A673 (cell line): Measurements from ENCODE around the gene MALL. TPM values are rescaled to one million over a fixed set of nuclear protein-coding genes. Genes with fewer than 3 reads are reported as not detected.

ENCODE experiments used
- BruUV-seq: library from RNA; stranded (reverse); fragments of 400-500 nt; replicated peaks from 2 replicates; lab custom pipeline; 2021; lab: Mats Ljungman, UMichigan
- CTCF ChIA-PET: fragments of 300-600 bp; sonication (Branson Sonifier 250); formaldehyde crosslinking; loops from one replicate; lab custom pipeline; 2022; ENCODE audit warnings: antibody characterized with exemption; lab: Charles Lee
- POLR2A ChIA-PET: fragments of 300-600 bp; sonication (Branson Sonifier 250); formaldehyde crosslinking; loops from one replicate; lab custom pipeline; 2022; ENCODE audit warnings: antibody characterized with exemption; ENCODE audit not compliant: low non-redundant PET; lab: Charles Lee
- DNase-seq: peaks from one replicate; pipeline ENCODE4 v3.0.0-alpha.2; 2015; ENCODE audit warnings: low spot score
- H3K27ac ChIP-seq: fragments of 200-600 bp; sonication (generic); 2 replicates; pipeline ENCODE4 v1.5.1; 2016; ENCODE audit warnings: mixed run types, low read depth, mild to moderate bottlenecking, mixed read lengths, antibody characterized with exemption, low read length; ENCODE audit not compliant: poor library complexity, severe bottlenecking
- H3K27me3 ChIP-seq: fragments of 200-600 bp; sonication (generic); replicated peaks from 2 replicates; pipeline ENCODE4 v1.6.1; 2017; ENCODE audit warnings: mixed run types, low read depth, mild to moderate bottlenecking, mixed read lengths, antibody characterized with exemption, low read length; ENCODE audit not compliant: insufficient read depth, poor library complexity
- H3K36me3 ChIP-seq: fragments of 200-600 bp; sonication (generic); 2 replicates; pipeline ENCODE4 v1.6.1; 2016; ENCODE audit warnings: mixed run types, mild to moderate bottlenecking, mixed read lengths, antibody characterized with exemption, low read length; ENCODE audit not compliant: insufficient read depth, poor library complexity, severe bottlenecking
- H3K4me1 ChIP-seq: fragments of 200-600 bp; sonication (generic); 2 replicates; pipeline ENCODE4 v1.6.1; 2017; ENCODE audit warnings: mixed run types, mild to moderate bottlenecking, mixed read lengths, antibody characterized with exemption, low read length; ENCODE audit not compliant: insufficient read depth, poor library complexity, severe bottlenecking
- H3K4me3 ChIP-seq: fragments of 200-600 bp; sonication (generic); 2 replicates; pipeline ENCODE4 v1.5.1; 2016; ENCODE audit warnings: low read depth, mixed run types, mild to moderate bottlenecking, mixed read lengths, low read length; ENCODE audit not compliant: poor library complexity, severe bottlenecking
- H3K9me3 ChIP-seq: fragments of 200-600 bp; sonication (generic); 2 replicates; pipeline ENCODE4 v1.6.1; 2016; ENCODE audit warnings: mixed run types, low read depth, mild to moderate bottlenecking, mixed read lengths, antibody characterized with exemption, low read length; ENCODE audit not compliant: poor library complexity, severe bottlenecking
- CTCF ChIP-seq: fragments of 300-800, 200-600 bp; sonication (generic); conservative IDR thresholded peaks from 2 replicates; pipeline ENCODE4 v1.5.1; 2017; ENCODE audit warnings: low read depth, mild to moderate bottlenecking, antibody characterized with exemption, low read length, moderate library complexity, mixed read lengths
- EZH2 ChIP-seq: fragments of 200-600 bp; sonication (generic); IDR thresholded peaks from 2 replicates; pipeline ENCODE4 v1.6.1; 2017; ENCODE audit warnings: borderline replicate concordance, low read depth, mild to moderate bottlenecking, mixed read lengths, antibody characterized with exemption, low read length; ENCODE audit not compliant: poor library complexity, severe bottlenecking
- intact Hi-C: fragments of 100-400 bp; cut with micrococcal nuclease; formaldehyde crosslinking; loops from one replicate; pipeline ENCODE4 v1.10.0; 2022; ENCODE audit not compliant: unreplicated experiment
- total RNA-seq: library from RNA; stranded (reverse); gene quantifications from 2 replicates; pipeline ENCODE4 v1.2.3, GENCODE V29; 2021

MALL gene
- total RNA-seq, 1 experiment from 2014 or later, result 0.17 TPM

GRCh38 chr2:110146945-110147332 is 31.3 kb upstream of the MALL start:
- TF ChIP-seq EZH2 (no peak), CTCF (no peak)
- Histone ChIP-seq H3K27me3 (no peaks in the 10 kb centered on the region), H3K4me1 (no peaks in the 10 kb centered on the region), H3K9me3 (no peaks in the 10 kb centered on the region), H3K27ac (no peak overlapping the region), H3K4me3 (no peak overlapping the region), H3K36me3 (no peaks in the 10 kb centered on the region)
- ChIA-PET CTCF (no interaction called here), POLR2A (no interaction called here)
- no peak for DNase-seq
- intact Hi-C loops, result no loop called here
- no TSS peak for BruUV-seq

GRCh38 chr2:110146183-110146944 is 30.7 kb upstream of the MALL start:
- Histone ChIP-seq H3K36me3 (no peaks in the 10 kb centered on the region), H3K27me3 (no peaks in the 10 kb centered on the region), H3K4me1 (no peaks in the 10 kb centered on the region), H3K4me3 (no peak overlapping the region), H3K9me3 (no peaks in the 10 kb centered on the region), H3K27ac (no peak overlapping the region)
- TF ChIP-seq CTCF (no peak), EZH2 (no peak)
- no TSS peak for BruUV-seq
- POLR2A ChIA-PET, result no interaction called here
- no peak for DNase-seq
- CTCF ChIA-PET, result no interaction called here
- intact Hi-C loops, result no loop called here

GRCh38 chr2:110143982-110144381 is 28.4 kb upstream of the MALL start:
- intact Hi-C loops, result no loop called here
- no TSS peak for BruUV-seq
- no peak overlapping the region for H3K4me3 ChIP-seq
- no peak overlapping the region for H3K27ac ChIP-seq
- CTCF ChIA-PET, result no interaction called here
- POLR2A ChIA-PET, result interaction anchor here (0.6 kb wide), 1 partner anchor 24 kb away, joined by 3 read pairs; no protein-coding TSS in a partner anchor
- no peaks in the 10 kb centered on the region for H3K9me3 ChIP-seq
- no peaks in the 10 kb centered on the region for H3K4me1 ChIP-seq
- no peak for DNase-seq
- TF ChIP-seq CTCF, result no peak
- no peak for TF ChIP-seq EZH2
- H3K27me3 ChIP-seq, result no peaks in the 10 kb centered on the region
- H3K36me3 ChIP-seq, result no peaks in the 10 kb centered on the region
